GM12875 (cell line): ENCODE data around the gene FKBP1B.

Experiments used
- H3K4me3 ChIP-seq: one replicate; pipeline ENCODE4 v1.5.1; 2011; ENCODE audit warnings: low read depth, low read length, control low read depth
- CTCF ChIP-seq: IDR thresholded peaks from 2 replicates; pipeline ENCODE4 v1.5.1; 2011; ENCODE audit warnings: low read depth, mild to moderate bottlenecking, control low read depth, inconsistent platforms, low read length, moderate library complexity, borderline replicate concordance; ENCODE audit not compliant: insufficient read depth

Gene FKBP1B

GRCh38 chr2:24049485-24050021 lies at the start of gene FKBP1B:
TSS of gene FKBP1B (plus strand) at chr2:24049741. CDS start at chr2:24049850, 109 bp downstream.
- peak within 1 kb of the TSS; percentile 41 for H3K4me3 ChIP-seq
- TF ChIP-seq CTCF = no peak

- no peak overlapping the region for H3K4me3 ChIP-seq
- no peak for TF ChIP-seq CTCF
Measured at GRCh38 chr2:24007693-24008092, 41.8 kb upstream of the FKBP1B start.

- no peak overlapping the region for H3K4me3 ChIP-seq
- no peak for TF ChIP-seq CTCF
Measured at GRCh38 chr2:24008672-24009366, 40.7 kb upstream of the FKBP1B start.

- no peak for TF ChIP-seq CTCF
- H3K4me3 ChIP-seq = no peak overlapping the region
Measured at GRCh38 chr2:24009367-24009679, 40.2 kb upstream of the FKBP1B start.

- no peak for TF ChIP-seq CTCF
- peak within 1 kb of the TSS; percentile 42 for H3K4me3 ChIP-seq
Measured at GRCh38 chr2:24009680-24010476, 39.7 kb upstream of the FKBP1B start, which contains the start of gene MFSD2B. TSS of gene MFSD2B (plus strand) at chr2:24010085. CDS start at chr2:24010097, 12 bp downstream.

- no peak for TF ChIP-seq CTCF
- H3K4me3 ChIP-seq = peak overlapping the region; percentile 42
Measured at GRCh38 chr2:24010477-24011249, 38.9 kb upstream of the FKBP1B start.
